HG02840 (cell line): Measurements from ENCODE around the gene PRDM9.
"Not testable (repeated sequence)": the region's sequence is repeated elsewhere in the genome, so short reads cannot be mapped to it uniquely, and the experiment has no call there.

Source experiments
- ATAC-seq: cut with Tn5 transposase; IDR thresholded peaks from one replicate; pipeline ENCODE4 v1.9.1; 2021; ENCODE audit warnings: mild to moderate bottlenecking, moderate library complexity, moderate number of reproducible peaks; ENCODE audit not compliant: unreplicated experiment, low FRiP score

PRDM9 gene

DNA sequence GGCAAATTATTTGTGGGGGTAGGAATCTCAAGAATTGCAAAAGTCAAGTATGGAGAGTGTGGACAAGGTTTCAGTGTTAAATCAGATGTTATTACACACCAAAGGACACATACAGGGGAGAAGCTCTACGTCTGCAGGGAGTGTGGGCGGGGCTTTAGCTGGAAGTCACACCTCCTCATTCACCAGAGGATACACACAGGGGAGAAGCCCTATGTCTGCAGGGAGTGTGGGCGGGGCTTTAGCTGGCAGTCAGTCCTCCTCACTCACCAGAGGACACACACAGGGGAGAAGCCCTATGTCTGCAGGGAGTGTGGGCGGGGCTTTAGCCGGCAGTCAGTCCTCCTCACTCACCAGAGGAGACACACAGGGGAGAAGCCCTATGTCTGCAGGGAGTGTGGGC lies 19.2 kb downstream of the PRDM9 start:
- not testable (repeated sequence) for ATAC-seq

DNA sequence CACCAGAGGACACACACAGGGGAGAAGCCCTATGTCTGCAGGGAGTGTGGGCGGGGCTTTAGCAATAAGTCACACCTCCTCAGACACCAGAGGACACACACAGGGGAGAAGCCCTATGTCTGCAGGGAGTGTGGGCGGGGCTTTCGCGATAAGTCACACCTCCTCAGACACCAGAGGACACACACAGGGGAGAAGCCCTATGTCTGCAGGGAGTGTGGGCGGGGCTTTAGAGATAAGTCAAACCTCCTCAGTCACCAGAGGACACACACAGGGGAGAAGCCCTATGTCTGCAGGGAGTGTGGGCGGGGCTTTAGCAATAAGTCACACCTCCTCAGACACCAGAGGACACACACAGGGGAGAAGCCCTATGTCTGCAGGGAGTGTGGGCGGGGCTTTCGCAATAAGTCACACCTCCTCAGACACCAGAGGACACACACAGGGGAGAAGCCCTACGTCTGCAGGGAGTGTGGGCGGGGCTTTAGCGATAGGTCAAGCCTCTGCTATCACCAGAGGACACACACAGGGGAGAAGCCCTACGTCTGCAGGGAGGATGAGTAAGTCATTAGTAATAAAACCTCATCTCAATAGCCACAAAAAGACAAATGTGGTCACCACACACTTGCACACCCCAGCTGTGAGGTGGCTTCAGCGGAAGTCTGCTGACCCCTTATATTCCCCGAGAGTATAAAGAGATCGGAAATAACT lies 20.0 kb downstream of the PRDM9 start:
- ATAC-seq = not testable (repeated sequence)

DNA sequence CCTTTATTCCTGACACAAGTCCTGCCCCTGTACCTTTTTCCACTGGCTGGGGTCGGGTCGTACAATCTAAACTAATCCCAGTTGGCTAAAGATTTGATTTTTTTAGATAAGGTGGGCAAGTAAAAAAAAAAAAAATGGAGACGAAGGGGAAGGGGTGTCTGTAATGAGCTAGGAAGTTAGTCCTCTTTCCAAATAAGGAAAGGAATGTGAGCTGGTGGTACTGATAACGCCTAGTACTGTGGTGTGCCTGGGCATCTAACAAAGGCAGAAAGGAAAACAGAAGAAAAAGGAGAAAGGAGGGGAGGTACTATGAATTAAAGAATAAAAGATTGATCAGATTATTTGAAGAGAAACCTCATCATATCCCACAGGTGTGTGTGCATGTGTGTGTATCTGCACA lies 21.3 kb downstream of the PRDM9 start:
- ATAC-seq = no peak

DNA sequence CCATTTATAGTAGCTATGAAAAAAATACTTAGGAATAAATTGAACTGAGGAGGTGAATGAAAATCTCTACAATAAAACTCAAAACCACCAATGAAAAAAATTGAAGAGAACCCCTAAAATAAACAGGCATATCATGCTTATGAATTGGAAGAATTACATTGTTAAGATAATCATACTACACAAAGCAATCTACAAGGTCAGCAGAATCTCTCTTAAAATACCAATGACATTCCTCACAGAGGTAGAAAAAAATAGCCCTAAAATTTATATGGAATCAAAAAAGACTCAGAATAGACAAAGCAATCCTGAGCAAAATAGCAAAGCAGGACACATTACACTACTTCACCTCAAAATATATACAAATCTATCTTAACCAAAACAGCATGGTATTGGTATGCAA lies 23.2 kb downstream of the PRDM9 start:
- ATAC-seq = no peak

DNA sequence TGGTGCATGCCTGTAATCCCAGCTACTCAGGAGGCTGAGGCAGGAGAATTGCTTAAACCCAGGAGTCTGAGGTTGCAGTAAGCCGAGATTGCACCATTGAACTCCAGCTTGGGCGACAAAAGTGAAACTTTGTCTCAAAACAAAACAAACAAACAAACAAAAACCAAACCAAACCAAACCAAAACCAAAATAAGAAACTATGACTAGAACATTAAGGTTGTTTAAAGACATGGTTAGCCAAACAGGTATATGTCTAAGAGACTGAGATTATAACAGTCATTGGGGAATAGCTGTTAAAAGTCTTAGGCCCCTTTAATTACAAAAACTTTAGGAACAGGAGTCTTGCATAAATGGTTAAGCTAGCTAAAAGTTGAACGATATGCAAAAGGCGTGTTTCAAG lies 63.6 kb downstream of the PRDM9 start:
- no peak for ATAC-seq
